Panc1 (cell line): ENCODE results near the gene LLGL2.

ENCODE experiments used
- POLR2AphosphoS5 ChIP-seq: IDR thresholded peaks from 2 replicates; pipeline ENCODE4 v1.6.1; 2012; ENCODE audit warnings: mild to moderate bottlenecking, low read depth, low read length, moderate library complexity
- TCF7L2 ChIP-seq: IDR thresholded peaks from 2 replicates; pipeline ENCODE4 v1.6.1; 2011; ENCODE audit warnings: mild to moderate bottlenecking, low read depth, low read length, inconsistent platforms
- TF ChIP-seq, protein P1 (sequence below): fragments of 450-650 bp; IDR thresholded peaks from 2 replicates; pipeline ENCODE4 v1.5.1; 2017; ENCODE audit warnings: mild to moderate bottlenecking

DNA sequence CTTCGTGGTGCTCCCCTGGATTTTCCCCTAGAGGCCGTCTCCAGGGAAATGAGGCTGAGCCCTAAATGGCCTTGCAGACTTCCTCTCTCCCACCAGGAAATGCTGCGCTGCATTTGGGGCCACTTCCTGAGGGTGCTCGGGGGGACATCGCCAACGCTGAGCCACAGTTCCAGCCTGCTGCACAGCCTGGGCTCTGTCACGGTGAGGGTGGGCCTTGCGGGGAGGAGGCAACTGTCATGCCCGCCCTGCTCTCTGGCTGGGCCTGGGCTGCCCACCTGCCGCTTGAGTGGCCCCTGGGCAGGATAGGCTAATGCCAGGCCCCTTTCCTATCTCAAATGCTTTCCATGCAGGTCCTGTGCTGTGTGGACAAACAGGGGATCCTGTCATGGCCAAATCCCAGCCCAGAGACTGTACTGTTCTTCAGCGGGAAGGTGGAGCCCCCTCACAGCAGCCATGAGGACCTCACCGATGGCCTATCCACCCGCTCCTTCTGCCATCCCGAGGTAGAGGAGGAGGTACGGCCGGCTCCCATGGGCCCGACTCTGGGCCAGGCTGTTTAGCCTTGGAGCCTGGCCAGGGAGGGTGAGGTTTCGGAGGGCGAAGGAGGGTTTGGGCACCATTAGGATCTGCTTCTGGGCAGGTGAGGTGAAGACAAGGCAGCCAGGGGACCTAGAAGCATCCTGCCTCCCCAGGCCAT lies 34.4 kb upstream of the LLGL2 start:
- TF ChIP-seq POLR2AphosphoS5, result no peak
- TF ChIP-seq, protein P1, sequence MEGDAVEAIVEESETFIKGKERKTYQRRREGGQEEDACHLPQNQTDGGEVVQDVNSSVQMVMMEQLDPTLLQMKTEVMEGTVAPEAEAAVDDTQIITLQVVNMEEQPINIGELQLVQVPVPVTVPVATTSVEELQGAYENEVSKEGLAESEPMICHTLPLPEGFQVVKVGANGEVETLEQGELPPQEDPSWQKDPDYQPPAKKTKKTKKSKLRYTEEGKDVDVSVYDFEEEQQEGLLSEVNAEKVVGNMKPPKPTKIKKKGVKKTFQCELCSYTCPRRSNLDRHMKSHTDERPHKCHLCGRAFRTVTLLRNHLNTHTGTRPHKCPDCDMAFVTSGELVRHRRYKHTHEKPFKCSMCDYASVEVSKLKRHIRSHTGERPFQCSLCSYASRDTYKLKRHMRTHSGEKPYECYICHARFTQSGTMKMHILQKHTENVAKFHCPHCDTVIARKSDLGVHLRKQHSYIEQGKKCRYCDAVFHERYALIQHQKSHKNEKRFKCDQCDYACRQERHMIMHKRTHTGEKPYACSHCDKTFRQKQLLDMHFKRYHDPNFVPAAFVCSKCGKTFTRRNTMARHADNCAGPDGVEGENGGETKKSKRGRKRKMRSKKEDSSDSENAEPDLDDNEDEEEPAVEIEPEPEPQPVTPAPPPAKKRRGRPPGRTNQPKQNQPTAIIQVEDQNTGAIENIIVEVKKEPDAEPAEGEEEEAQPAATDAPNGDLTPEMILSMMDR, result no peak
- TF ChIP-seq TCF7L2, result no peak
